Prostate gland (tissue), 2 donors: Measurements from ENCODE around the gene ZSWIM3.

Source experiments
- CTCF ChIP-seq, 4 experiments: fragments of 200-600 bp in 2 of 4; fragments of 450-650 bp in 2 of 4; sonication (generic) in 2 of 4; IDR thresholded peaks; 1 replicate in 3 of 4; 2 replicates in 1 of 4; pipeline ENCODE4 v1.5.1; 2016 to 2019; ENCODE audit warnings: antibody characterized with exemption in 4 of 4, mild to moderate bottlenecking in 2 of 4, moderate library complexity in 2 of 4
- POLR2A ChIP-seq: fragments of 450-650 bp; IDR thresholded peaks from one replicate; pipeline ENCODE4 v1.6.1; 2016; ENCODE audit warnings: antibody characterized with exemption, mild to moderate bottlenecking
- POLR2AphosphoS5 ChIP-seq: sonication (generic); formaldehyde crosslinking; IDR thresholded peaks from one replicate; pipeline ENCODE4 v1.6.1; 2017; ENCODE audit warnings: antibody characterized with exemption

- TF ChIP-seq CTCF (IDR thresholded peaks at IDR 0.05), result no peak
- TF ChIP-seq POLR2A, result no peak
- TF ChIP-seq POLR2AphosphoS5, result no peak
These were observed 12.0 kb upstream of the ZSWIM3 start for GRCh38 chr20:45845452-45845851.
